KOPT-K1 (cell line): ENCODE measurements around the gene CACHD1.
"Not testable (repeated sequence)": the region's sequence is repeated elsewhere in the genome, so short reads cannot be mapped to it uniquely, and the experiment has no call there.

Experiments
- H3K27ac ChIP-seq: fragments of 200-600 bp; sonication (generic); 2 replicates; pipeline ENCODE4 v1.5.1; 2016; ENCODE audit warnings: antibody characterized with exemption, mild to moderate bottlenecking, low read depth, low read length; ENCODE audit not compliant: poor library complexity, severe bottlenecking
- H3K36me3 ChIP-seq: fragments of 200-600 bp; sonication (generic); 2 replicates; pipeline ENCODE4 v1.5.1; 2017; ENCODE audit warnings: antibody characterized with exemption, mild to moderate bottlenecking, low read length, moderate library complexity; ENCODE audit not compliant: insufficient read depth
- H3K9me3 ChIP-seq: fragments of 200-600 bp; sonication (generic); 2 replicates; pipeline ENCODE4 v1.5.1; 2017; ENCODE audit warnings: antibody characterized with exemption, low read length, mild to moderate bottlenecking; ENCODE audit not compliant: insufficient read depth, poor library complexity, severe bottlenecking

The CACHD1 gene

DNA sequence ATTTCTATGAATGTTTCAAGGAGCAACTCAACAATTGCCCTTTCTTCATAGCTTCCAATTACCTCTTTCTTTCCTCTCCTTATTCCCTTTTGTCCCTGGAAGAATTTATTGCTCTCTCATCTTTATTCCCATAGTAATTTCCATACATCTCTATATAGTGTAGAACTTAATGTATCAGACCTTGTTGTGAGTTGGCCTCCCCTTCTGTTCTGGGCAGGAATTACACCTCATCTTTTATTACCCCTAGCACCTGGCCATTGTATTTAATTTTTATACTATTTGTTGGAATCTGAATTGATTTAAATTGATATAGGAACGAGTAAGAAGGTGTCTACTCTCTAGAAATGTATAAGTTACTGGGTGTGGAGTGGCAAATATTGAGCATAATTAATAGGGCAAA, 114.5 kb downstream of the CACHD1 start:
- Histone ChIP-seq H3K27ac (no peak overlapping the region), H3K9me3 (no peaks in the 10 kb centered on the region), H3K36me3 (no peaks in the 10 kb centered on the region)

DNA sequence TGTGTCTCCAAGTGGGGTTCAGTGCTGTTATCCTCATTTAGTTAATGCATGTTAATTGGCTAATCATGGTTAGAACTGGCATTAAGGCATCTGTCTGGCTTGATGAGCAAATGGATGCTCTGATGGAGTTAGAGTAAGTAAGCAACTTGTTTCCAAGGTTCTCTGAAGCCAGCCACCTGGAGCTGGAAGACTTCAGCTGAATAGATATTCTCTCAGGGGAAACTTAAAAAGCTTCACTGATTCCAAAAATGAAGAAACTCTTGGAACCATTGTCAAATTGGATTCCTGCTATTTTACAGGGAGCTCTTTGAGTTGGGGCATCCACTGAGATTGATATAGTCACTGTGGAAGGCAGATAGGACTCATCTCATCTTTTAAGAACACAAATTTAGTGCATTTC, 118.9 kb downstream of the CACHD1 start:
- Histone ChIP-seq H3K9me3 (no peaks in the 10 kb centered on the region), H3K27ac (no peak overlapping the region), H3K36me3 (no peaks in the 10 kb centered on the region)

DNA sequence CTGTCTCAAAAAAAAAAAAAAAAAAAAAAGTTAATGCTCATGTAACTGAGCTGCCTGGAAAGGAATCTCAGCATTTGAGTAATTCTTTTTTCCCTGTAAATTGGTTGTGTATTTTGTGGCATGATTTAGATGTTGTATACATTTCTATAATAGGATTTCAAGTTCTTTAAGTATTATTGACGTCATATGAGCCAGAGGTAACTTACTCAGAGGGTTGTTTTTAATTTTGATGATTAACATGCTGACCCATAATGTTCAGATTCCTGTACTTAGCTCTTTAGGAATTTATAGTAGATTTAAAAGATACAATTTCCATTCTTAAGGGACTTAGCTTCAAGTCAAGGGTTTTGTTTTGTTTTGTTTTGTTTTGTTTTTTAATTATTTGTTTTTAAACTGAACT, 120.4 kb downstream of the CACHD1 start:
- Histone ChIP-seq H3K36me3 (no peaks in the 10 kb centered on the region), H3K27ac (no peak overlapping the region), H3K9me3 (no peaks in the 10 kb centered on the region)

DNA sequence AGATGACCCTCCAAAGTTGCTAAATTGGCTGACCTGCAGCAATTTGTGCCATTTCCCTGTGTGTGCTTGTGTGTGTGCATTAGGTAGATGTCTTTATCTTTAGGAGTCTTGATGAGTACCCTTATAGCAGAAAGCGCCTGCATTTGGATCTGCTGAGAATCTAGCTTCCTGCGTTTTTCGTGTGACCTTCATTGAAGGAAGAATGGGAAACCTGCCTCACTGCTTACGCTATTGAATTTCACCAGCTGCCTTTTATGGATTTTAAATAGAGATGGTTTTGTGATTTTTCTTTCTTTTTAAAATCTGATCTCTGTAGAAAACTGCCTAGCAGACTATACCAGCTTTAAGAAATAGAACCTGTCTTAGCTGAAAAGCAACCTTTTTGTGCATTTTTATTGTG, 124.5 kb downstream of the CACHD1 start:
- no peak overlapping the region for H3K27ac ChIP-seq
- no peaks in the 10 kb centered on the region for H3K9me3 ChIP-seq
- H3K36me3 ChIP-seq: no peaks in the 10 kb centered on the region

DNA sequence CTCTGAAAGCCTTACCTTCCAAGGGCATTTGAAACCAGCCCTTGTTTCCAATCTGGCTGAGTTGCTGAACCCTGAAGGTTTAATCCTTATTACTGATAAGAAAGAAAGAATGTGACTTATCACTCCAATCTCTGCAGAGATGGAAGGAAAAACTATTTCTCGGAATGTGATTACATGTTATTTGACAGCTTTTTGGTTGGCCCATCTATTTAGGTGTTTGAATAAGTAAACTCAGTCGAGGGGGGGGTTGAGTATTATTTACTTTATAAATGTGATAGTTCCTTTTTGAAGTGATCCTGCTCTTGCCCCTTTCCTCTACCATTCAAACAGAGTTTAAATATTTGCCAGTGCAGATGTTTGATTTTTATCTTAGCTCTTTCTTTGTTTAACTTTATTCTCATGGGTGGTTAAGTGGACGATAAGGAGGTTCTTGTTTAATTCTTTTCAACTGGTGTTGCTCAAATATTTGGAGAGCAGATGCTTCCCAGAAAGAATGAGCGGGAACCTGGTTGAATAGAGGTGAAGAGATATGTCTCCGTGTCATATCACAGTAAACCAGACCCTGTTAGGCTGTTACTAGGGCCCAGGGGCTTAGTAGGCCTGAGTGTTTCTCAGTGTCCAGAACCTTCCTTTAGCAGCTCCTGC, 126.1 kb downstream of the CACHD1 start:
- Histone ChIP-seq H3K36me3 (no peaks in the 10 kb centered on the region), H3K9me3 (no peaks in the 10 kb centered on the region), H3K27ac (no peak overlapping the region)

DNA sequence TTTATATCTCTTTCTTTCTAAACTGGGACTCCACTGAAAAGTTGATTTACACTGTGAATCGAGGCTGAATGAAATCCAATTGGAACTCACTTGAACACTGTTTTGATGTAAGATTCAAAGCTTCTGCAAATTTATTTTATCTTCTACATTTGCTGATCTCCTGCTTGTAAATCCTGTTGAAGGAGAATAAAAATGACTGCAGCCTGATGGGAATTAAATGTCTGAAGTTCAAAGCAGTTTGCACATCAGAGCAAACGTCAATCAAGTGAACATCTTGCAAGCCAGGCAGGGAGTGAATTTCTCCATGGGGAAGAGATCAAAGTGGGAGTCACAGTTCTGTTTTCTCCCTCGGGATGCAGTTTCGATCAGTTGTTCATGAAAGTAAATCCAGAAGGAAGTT, 127.2 kb downstream of the CACHD1 start:
- H3K36me3 ChIP-seq: no peaks in the 10 kb centered on the region
- H3K27ac ChIP-seq: no peak overlapping the region
- no peaks in the 10 kb centered on the region for H3K9me3 ChIP-seq

DNA sequence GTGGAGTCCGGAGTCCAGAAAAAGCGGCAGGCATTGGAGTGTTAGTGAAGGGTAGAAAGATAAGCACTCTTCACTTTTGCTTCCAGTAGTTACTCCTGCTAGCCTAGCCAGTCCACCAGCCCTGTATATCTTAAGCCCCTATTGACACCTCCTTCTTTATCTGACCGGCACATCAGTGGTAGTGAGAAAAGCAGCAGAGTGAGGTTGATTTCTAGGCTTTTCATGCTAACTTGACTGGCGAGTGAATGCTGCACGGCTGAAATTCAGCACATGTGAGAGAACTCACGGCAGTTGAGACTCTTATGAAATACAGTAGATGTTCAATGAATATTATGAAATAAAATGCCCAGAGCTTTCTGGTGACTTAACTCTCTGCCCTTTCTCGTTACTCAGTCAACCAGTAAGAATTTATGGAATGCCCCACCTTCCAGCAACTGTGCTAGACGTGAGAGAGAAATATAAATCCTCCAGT, 128.2 kb downstream of the CACHD1 start:
- H3K36me3 ChIP-seq: no peaks in the 10 kb centered on the region
- H3K27ac ChIP-seq: no peak overlapping the region
- H3K9me3 ChIP-seq: no peaks in the 10 kb centered on the region

DNA sequence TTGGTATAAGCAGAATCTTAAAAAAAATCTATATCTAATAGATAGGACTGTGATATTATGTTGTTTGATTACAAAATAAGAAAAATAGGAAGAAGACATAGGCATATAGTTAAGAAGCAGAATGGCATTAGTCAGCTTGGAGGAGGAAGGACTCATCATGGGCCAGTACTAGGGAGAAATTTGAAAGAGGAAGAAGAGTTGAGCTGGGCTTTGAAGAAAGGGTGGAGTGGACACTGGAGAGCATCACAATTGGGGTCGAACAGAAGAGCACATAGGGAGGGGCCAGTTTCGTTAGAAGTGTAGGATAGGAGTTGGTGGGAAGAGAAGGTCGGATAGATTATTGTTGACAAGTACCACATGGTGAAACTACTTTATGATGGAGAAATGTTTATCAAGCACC, 129.3 kb downstream of the CACHD1 start:
- Histone ChIP-seq H3K36me3 (no peaks in the 10 kb centered on the region), H3K27ac (no peak overlapping the region), H3K9me3 (no peaks in the 10 kb centered on the region)

DNA sequence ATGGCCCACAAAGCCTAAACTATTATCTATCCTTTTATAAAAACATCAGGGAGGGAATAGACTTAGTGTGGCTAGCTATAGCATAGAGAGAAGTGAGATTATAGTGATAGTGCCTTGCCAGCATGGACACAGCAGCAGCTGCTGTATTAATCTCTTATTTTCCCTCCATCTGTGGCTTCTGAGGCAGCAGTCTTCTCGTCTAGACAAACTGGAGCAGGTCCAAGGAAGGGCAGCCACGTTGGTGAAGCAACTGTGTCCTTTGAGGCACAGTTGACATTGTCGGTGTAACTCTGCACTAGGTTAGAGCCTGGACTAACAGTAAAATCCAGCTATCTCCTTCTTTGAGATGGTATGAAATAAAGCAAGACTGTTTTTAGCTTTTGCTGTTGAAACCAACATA, 131.3 kb downstream of the CACHD1 start:
- Histone ChIP-seq H3K9me3 (no peaks in the 10 kb centered on the region), H3K36me3 (no peaks in the 10 kb centered on the region), H3K27ac (no peak overlapping the region)

DNA sequence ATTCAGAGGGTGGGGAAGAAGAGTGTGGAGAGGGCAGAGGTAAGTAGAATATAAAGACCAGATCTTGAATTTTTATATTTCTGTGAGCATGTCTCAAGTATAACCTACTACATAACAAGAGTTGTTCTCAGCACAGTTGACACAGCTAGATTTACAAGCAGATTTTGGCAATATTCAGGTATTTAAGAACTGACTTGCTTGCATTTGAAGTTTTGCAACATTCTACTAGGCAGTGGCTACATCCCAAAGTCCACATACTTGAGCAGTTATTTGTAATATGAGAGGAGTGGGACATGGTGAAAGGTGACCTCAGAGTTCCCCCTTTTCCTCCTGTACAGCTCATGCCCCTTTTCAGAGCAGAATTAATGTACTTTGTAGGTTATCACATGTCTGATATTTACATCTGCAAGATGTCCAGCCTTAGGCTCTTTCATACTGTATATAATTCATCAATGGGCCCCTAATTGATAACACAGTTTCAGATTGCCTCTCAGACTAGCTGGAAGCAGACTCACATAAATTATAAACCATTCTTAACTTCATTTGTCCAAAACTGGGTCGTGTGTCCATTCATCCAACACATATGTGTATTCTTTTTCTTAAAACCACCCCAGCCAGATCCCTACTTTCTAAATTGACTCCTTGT, 138.2 kb downstream of the CACHD1 start:
- Histone ChIP-seq H3K36me3 (no peaks in the 10 kb centered on the region), H3K27ac (no peak overlapping the region)

DNA sequence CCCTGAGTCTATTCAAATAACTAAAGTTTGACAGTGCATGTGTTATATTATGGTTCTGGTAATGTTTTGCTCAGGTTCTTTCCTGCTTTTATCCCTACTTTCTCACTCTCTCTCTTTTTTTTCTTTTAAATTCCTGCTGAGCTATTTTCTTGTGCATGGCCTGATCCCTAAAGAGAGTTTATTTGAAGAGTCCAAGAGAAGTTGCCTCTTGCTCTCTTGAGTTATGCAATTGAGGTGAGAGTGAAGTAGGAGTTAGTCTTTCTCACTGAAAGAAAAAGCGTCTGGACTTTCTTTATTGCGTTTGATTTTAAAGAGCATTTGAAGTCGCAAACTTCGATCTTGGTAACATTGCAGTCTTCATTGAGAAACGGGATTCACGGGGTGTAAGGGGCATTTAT, 138.7 kb downstream of the CACHD1 start:
- Histone ChIP-seq H3K27ac (no peak overlapping the region), H3K36me3 (no peaks in the 10 kb centered on the region), H3K9me3 (no peaks in the 10 kb centered on the region)

More for the DNA sequence above, 138.2 kb downstream of the CACHD1 start:
- H3K9me3 ChIP-seq: no peaks in the 10 kb centered on the region

DNA sequence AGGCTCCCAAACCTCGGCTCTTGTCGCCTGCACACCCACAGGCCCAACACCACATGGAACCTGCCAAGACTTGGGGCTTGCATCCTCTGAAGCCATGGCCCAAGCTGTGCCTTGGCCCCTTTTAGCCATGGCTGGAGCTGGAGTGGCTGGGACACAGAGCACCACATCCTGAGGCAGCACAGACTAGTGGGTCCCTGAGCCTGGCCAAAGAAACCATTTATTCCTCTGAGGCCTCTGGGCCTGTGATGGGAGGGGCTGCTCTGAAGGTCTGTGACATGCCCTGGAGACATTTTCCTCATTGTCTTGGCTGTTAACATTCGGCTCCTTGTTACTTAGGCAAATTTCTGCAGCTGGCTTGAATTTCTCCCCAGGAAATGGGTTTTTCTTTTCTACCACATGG, 141.0 kb downstream of the CACHD1 start:
- not testable (repeated sequence) for H3K9me3 ChIP-seq, H3K27ac ChIP-seq, H3K36me3 ChIP-seq

DNA sequence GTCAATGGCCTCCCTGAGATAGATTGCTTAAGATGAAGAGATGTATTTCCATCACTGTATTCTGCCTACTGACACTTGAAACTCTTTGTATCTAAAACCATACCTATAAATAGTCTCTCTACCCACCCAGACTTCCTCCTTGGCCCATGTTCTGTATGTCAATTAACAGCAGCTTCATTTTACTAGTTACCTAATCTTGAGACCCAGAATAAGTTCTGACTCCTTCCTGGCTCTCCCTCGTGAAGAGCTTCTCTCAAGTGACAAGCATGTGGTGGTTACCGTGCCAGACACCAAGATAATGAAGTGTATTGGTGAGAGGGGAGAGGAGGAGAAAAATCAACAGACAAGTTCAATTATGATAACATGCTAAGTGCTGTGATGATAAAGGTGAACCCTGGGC, 146.1 kb downstream of the CACHD1 start:
- Histone ChIP-seq H3K36me3 (no peaks in the 10 kb centered on the region), H3K27ac (no peak overlapping the region), H3K9me3 (no peaks in the 10 kb centered on the region)

DNA sequence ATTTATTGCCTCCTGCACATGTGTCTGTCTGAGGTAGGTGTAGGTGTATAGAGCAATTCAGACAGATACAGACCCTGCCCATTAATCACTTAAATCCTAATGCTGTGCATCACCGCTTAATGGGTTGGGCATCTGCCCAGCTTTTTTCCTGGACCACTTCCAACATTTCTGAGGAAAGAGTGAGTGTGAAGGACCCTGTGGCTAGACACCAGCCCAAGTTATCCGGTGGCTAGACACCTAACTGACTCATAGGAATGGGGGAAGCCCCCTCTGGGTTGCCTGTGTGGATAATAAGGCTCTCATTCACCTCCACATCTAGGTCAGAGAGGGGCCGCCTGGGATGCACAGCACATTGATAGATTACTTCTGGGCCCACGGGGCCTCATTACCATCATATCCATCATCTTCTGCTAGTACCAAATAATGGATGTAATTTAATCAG, 153.8 kb downstream of the CACHD1 start:
- Histone ChIP-seq H3K36me3 (no peaks in the 10 kb centered on the region), H3K9me3 (no peaks in the 10 kb centered on the region), H3K27ac (no peak overlapping the region)

DNA sequence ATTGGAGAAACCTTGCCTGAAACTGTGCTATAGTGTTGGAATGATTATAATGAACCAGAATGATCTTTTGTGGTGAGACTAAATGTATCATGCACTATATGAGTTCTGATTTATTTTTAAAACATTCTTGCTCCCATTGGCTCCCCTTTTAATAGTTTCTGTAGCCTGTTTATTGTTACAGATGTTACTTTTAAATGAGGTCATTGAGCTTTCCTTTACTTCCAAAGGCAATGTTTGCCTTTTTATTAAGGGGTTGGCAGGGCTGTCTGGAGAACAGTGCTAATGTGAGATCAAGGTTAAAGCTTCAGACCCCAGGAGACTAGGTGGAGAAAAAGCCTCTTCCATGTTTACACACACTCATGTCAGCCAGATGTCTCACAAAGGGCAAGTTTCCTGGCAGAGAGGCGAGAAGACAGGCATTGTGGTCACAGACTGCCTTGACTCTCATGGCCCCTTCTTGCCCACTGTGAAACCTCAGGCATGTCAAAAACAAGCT, 154.3 kb downstream of the CACHD1 start:
- Histone ChIP-seq H3K27ac (no peak overlapping the region), H3K9me3 (no peaks in the 10 kb centered on the region), H3K36me3 (no peaks in the 10 kb centered on the region)

DNA sequence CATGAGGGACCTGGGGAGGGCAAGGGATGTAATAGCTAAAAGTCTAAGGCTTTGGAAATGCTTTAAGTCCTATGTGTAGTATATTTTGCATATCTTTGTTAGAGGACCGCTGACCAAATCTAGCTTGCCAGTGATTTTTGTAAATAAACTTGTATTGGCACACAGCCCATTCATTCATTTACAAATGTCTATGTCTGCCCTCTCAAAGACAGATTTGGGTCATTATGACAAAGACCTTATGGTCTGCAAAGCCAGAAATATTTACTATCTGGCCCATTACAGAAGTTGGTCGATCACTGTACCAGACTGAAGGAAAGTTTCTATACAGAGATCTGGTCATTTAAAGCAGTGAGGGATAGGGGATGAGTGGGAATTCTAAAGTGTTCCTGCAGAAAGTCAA, 154.9 kb downstream of the CACHD1 start:
- Histone ChIP-seq H3K27ac (no peak overlapping the region), H3K36me3 (no peaks in the 10 kb centered on the region), H3K9me3 (no peaks in the 10 kb centered on the region)
